ENCODE data around the gene IBA57. TPM values are rescaled to one million over a fixed set of nuclear protein-coding genes. Genes with fewer than 3 reads are reported as not detected.
"Not testable (repeated sequence)": the region's sequence is repeated elsewhere in the genome, so short reads cannot be mapped to it uniquely, and the experiment has no call there.

Gene IBA57
- total RNA-seq, 1 donor from 2014 or later: 7.7 TPM

- no peak overlapping the region for H3K27ac Mint-ChIP-seq (ENCODE audit: unreplicated experiment)
- no peak for DNase-seq
- no peak for TF ChIP-seq CTCF (IDR thresholded peaks at IDR 0.05; ENCODE audit: partially characterized antibody, unreplicated experiment)
- H3K27me3 Mint-ChIP-seq (ENCODE audit: unreplicated experiment): peaks cover 1% of the 10 kb centered on the region
- H3K4me3 Mint-ChIP-seq (ENCODE audit: unreplicated experiment): no peak overlapping the region
- H3K9me3 Mint-ChIP-seq (ENCODE audit: unreplicated experiment): no peaks in the 10 kb centered on the region
- H3K36me3 Mint-ChIP-seq (ENCODE audit: unreplicated experiment): no peaks in the 10 kb centered on the region
- H3K4me1 Mint-ChIP-seq (ENCODE audit: low read depth, unreplicated experiment): no peaks in the 10 kb centered on the region
These were observed 7.3 kb downstream of the IBA57 start for GRCh38 chr1:228172591-228173527.

GRCh38 chr1:228173528-228174481 is 8.2 kb downstream of the IBA57 start:
- H3K4me3 Mint-ChIP-seq (ENCODE audit: unreplicated experiment); H3K4me1 Mint-ChIP-seq (ENCODE audit: low read depth, unreplicated experiment); H3K36me3 Mint-ChIP-seq (ENCODE audit: unreplicated experiment); H3K27ac Mint-ChIP-seq (ENCODE audit: unreplicated experiment); H3K27me3 Mint-ChIP-seq (ENCODE audit: unreplicated experiment); DNase-seq; H3K9me3 Mint-ChIP-seq (ENCODE audit: unreplicated experiment): not testable (repeated sequence)

- Mint-ChIP-seq H3K27me3 (ENCODE audit: unreplicated experiment) (peaks cover 3% of the 10 kb centered on the region), H3K4me1 (ENCODE audit: low read depth, unreplicated experiment) (peaks cover 5% of the 10 kb centered on the region), H3K27ac (ENCODE audit: unreplicated experiment) (no peak overlapping the region), H3K9me3 (ENCODE audit: unreplicated experiment) (peaks cover 2% of the 10 kb centered on the region), H3K4me3 (ENCODE audit: unreplicated experiment) (no peak overlapping the region), H3K36me3 (ENCODE audit: unreplicated experiment) (no peaks in the 10 kb centered on the region)
- DNase-seq: peak; percentile 19
- TF ChIP-seq CTCF (IDR thresholded peaks at IDR 0.05; ENCODE audit: partially characterized antibody, unreplicated experiment): no peak
These were observed 9.1 kb downstream of the IBA57 start for GRCh38 chr1:228174482-228175315.

GRCh38 chr1:228175316-228176023 is 9.9 kb downstream of the IBA57 start:
- H3K27me3 Mint-ChIP-seq (ENCODE audit: unreplicated experiment): peaks cover 3% of the 10 kb centered on the region
- H3K4me1 Mint-ChIP-seq (ENCODE audit: low read depth, unreplicated experiment): peaks cover 5% of the 10 kb centered on the region
- H3K36me3 Mint-ChIP-seq (ENCODE audit: unreplicated experiment): no peaks in the 10 kb centered on the region
- H3K27ac Mint-ChIP-seq (ENCODE audit: unreplicated experiment): no peak overlapping the region
- DNase-seq: no peak
- no peak overlapping the region for H3K4me3 Mint-ChIP-seq (ENCODE audit: unreplicated experiment)
- no peak for TF ChIP-seq CTCF (IDR thresholded peaks at IDR 0.05; ENCODE audit: partially characterized antibody, unreplicated experiment)
- H3K9me3 Mint-ChIP-seq (ENCODE audit: unreplicated experiment): peaks cover 2% of the 10 kb centered on the region

Measured in glutamatergic neuron (in vitro differentiated cells).